ENCODE results near the gene RUBCN. TPM values are rescaled to one million over a fixed set of nuclear protein-coding genes. Genes with fewer than 3 reads are reported as not detected.

RUBCN gene
- total and polyA plus RNA-seq, 5 donors = 13.4 to 21.1 (median 18.9) TPM

DNA sequence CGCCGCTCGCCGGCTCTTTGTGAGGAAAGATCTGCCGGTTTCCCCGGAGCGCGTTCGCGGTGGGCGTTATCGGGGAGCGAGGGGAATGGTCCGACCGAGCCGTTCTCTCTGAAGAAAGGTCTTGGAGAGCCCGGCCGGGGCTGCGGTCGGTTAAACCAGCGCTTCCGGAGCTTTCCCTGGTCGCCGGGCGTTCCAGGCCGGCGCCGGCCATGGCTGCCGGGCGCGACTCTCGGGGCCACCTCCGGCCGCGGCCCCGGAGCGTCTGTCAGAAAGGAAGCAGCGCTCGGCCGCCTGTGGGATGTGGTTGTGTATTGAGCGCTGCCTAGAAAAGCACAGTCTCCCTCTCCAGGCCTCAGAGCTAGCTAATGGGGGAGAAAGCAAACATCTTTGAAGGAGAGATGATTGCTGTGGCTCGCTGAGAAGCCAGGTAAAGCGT, 13.7 kb upstream of the RUBCN start:
- DNase-seq = peak; percentile 70 to 91 (median 84)
- no peaks in the 10 kb centered on the region for H3K9me3 ChIP-seq (ENCODE audit: control insufficient read depth, low read length)
- peak overlapping the region; percentile 82 for H3K4me3 ChIP-seq (ENCODE audit: low read length)
- peak overlapping the region; percentile 95 for H3K27ac ChIP-seq (ENCODE audit: low read length)
- peak; percentile 77 to 82 for ATAC-seq
- H3K4me1 ChIP-seq (ENCODE audit: control insufficient read depth, insufficient read depth, low read length) = peaks cover 7% of the 10 kb centered on the region
- intact Hi-C loops (cut with DNase I) = no loop called here
- under 1% methylated on average over 43 of the region's 43 CpGs for WGBS
- H3K27me3 ChIP-seq (ENCODE audit: control insufficient read depth, insufficient read depth) = no peaks in the 10 kb centered on the region

DNA sequence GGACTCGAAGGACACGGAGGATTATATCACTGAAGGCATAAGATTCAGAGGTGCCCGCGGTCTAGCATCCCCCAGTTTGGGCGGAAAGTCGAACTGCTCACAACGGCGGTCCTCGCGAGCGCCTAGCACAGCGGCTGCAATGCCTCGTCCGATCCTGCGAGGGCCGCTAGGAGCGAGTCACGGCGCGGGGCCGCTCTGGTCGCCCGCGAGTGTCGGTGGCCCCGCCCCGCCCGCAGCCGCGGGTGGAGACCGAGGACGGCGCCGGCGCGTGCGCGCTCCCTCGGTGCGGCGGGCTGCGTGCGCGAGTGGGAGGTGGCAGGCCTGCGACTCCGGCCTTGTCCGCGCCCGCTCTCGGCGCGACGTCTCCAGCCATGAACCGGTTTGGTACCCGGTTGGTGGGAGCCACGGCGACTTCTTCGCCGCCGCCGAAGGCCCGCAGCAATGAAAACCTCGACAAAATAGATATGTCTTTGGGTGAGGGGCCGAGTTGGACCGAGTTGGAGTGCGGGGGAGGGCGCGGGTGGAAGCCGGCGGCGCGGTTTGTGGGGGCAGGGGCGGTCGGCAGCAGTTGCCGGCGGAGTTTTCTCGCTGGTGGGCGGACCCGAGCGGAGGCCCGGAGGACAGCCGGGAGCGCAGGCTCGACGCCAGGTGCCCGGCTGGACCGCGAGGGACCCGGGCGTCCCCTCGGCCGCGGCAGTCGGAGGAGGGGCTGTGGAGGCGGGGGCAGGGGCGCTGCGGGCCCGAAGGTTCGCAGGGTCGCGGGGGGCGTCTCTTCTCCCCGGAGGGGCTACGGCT, 13.1 kb upstream of the RUBCN start, which contains the start of gene FYTTD1:
FYTTD1 (plus strand) TSS at position 283 of the 795 bp plus-strand sequence; CDS start at position 372, 89 bp downstream.
- intact Hi-C loops (cut with DNase I) = no loop called here
- WGBS = under 1% methylated on average over 104 of the region's 104 CpGs

DNA sequence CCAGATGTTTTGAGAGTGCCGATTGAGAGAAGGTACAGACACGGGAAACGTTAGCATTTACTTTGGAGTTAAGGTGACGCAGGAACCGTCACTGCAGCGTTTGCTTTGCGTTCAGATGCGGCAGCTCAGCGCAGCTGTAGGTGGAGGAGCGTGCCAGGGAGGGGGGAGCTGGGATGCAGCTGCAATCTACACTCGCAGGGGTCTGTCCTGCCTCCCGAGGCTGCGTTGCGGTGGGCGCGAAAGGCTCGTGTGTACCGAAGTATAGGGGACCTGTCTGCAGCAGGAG, 12.6 kb upstream of the RUBCN start:
- peak overlapping the region; percentile 87 for H3K27ac ChIP-seq (ENCODE audit: low read length)
- no peaks in the 10 kb centered on the region for H3K9me3 ChIP-seq (ENCODE audit: control insufficient read depth, low read length)
- intact Hi-C loops (cut with DNase I) = no loop called here
- ATAC-seq (peak; percentile 27 to 47), DNase-seq (no peak)
- under 1% methylated on average over 18 of the region's 18 CpGs for WGBS
- H3K4me1 ChIP-seq (ENCODE audit: control insufficient read depth, insufficient read depth, low read length) = peaks cover 4% of the 10 kb centered on the region
- H3K4me3 ChIP-seq (ENCODE audit: low read length) = peak overlapping the region; percentile 82
- no peaks in the 10 kb centered on the region for H3K27me3 ChIP-seq (ENCODE audit: control insufficient read depth, insufficient read depth)

More for the DNA sequence above, 13.1 kb upstream of the RUBCN start, which contains the start of gene FYTTD1:
- Histone ChIP-seq H3K9me3 (ENCODE audit: control insufficient read depth, low read length) (no peaks in the 10 kb centered on the region), H3K27ac (ENCODE audit: low read length) (peak within 1 kb of the TSS; percentile 95), H3K4me1 (ENCODE audit: control insufficient read depth, insufficient read depth, low read length) (peaks cover 7% of the 10 kb centered on the region), H3K27me3 (ENCODE audit: control insufficient read depth, insufficient read depth) (no peaks in the 10 kb centered on the region), H3K4me3 (ENCODE audit: low read length) (peak within 1 kb of the TSS; percentile 82)
- ATAC-seq = peak; percentile 96
- peak; percentile 95 to 98 (median 97) for DNase-seq

DNA sequence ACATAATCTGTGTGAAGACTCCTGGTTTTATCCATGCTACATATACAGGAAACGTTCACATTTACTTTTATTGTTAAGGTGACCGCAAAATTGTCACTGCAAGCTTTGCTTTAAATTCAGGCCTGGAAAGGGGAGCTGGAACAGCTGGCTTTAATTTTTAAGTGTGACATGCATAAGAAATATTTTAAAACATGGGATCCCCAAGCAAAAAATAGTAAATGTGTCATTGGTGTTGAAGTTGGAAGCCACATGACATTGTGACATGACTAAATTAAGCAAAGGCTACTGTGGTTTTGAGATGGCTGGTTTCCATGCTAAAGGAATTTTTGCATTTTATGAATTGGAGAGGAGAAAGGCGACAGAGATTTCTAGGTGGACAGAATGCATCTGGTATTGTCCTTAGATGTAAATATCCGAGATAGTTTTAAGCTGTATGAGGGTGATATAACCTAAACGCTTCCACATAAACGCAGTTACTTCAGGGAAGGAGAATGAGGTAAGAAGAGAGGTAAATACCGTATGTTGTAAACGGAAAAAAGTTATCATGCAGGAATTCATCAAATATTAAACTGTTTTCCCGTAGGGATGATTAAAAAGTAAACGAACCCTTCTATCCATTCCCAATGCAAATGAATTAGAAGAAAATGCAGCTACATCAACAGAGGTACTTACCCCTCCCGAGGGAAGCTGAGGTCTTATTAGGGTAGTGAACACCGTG, 12.1 kb upstream of the RUBCN start:
- Histone ChIP-seq H3K27ac (ENCODE audit: low read length) (peak overlapping the region; percentile 87), H3K4me1 (ENCODE audit: control insufficient read depth, insufficient read depth, low read length) (peaks cover 4% of the 10 kb centered on the region), H3K4me3 (ENCODE audit: low read length) (peak overlapping the region; percentile 82), H3K27me3 (ENCODE audit: control insufficient read depth, insufficient read depth) (no peaks in the 10 kb centered on the region), H3K9me3 (ENCODE audit: control insufficient read depth, low read length) (no peaks in the 10 kb centered on the region)
- ATAC-seq = no peak
- WGBS = 26% methylated on average over 12 of the region's 12 CpGs
- DNase-seq = no peak
- intact Hi-C loops (cut with DNase I) = no loop called here

DNA sequence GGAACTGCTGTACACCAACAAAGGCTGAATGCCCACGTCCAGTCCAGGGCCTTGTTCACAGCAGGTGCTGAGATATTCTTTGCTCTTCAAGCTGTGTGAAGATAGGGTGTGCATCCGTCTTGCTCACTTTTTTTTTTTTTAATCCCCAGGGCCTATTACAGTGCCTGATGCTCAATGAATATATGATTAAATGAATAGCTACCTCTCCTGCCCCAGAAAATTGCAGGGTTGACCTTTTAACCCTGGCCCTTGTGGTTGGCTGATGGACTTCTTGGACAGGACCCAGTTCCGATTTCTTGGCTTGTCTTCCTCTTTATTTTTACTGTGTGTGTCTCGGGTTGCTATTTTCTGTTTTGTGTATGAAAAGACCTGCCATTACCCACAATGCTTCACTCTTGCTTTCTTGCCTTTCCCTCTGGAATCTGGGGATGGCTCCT, 10.1 kb upstream of the RUBCN start:
- intact Hi-C loops (cut with DNase I) = no loop called here
- 39% methylated on average over 4 of the region's 4 CpGs for WGBS

DNA sequence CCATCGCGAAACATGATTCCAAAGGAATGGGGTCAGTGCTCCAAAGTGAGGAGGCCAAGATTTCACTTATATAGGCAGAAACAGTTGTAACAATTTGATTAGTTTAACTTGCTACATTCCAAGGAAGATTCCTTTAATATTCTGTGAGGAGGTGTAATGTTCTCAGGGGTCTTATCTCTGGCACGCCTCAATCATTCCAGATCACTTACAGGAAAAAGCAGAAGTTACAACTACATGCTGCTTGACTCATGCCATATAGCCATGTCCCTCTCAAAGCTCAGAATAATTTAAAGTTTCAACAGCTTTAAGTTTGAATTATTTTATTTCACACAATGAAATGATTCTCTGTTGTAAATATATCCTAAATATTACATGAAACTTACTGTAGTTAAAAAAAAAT, 9.5 kb upstream of the RUBCN start:
- WGBS = 68% methylated on average over 3 of the region's 3 CpGs
- no peak overlapping the region for H3K4me3 ChIP-seq (ENCODE audit: low read length)
- H3K9me3 ChIP-seq (ENCODE audit: control insufficient read depth, low read length) = no peaks in the 10 kb centered on the region
- DNase-seq (no peak), ATAC-seq (no peak)
- no peak overlapping the region for H3K27ac ChIP-seq (ENCODE audit: low read length)
- intact Hi-C loops (cut with DNase I) = no loop called here
- no peaks in the 10 kb centered on the region for H3K27me3 ChIP-seq (ENCODE audit: control insufficient read depth, insufficient read depth)
- peaks cover 4% of the 10 kb centered on the region for H3K4me1 ChIP-seq (ENCODE audit: control insufficient read depth, insufficient read depth, low read length)

More for the DNA sequence above, 10.1 kb upstream of the RUBCN start:
- H3K4me1 ChIP-seq (ENCODE audit: control insufficient read depth, insufficient read depth, low read length) = peaks cover 4% of the 10 kb centered on the region
- ATAC-seq = no peak
- DNase-seq = peak in 1 of 3 donors; percentile 25
- no peaks in the 10 kb centered on the region for H3K9me3 ChIP-seq (ENCODE audit: control insufficient read depth, low read length)
- no peak overlapping the region for H3K4me3 ChIP-seq (ENCODE audit: low read length)
- no peaks in the 10 kb centered on the region for H3K27me3 ChIP-seq (ENCODE audit: control insufficient read depth, insufficient read depth)
- H3K27ac ChIP-seq (ENCODE audit: low read length) = peak overlapping the region; percentile 56

DNA sequence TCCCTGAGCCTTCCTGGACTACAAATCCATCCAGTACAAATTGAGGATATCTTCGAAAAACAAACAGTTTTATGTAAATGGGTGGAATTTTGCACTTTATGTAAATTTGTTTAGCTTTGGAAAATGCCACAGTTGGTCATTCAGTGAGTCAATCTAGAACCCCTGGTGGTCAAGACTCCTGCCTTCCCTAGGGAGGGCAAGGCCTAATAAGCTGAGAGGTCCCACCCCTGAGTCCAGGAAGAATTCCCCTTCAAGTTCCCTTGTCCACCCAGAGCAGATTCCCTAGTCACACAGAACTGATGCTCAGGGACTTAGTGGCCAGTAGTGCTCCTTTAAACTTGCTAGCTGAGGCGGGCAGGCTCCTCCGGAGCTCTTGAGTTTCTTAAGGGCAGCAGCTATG, 6.1 kb upstream of the RUBCN start:
- Histone ChIP-seq H3K27me3 (ENCODE audit: control insufficient read depth, insufficient read depth) (no peaks in the 10 kb centered on the region), H3K4me1 (ENCODE audit: control insufficient read depth, insufficient read depth, low read length) (peaks cover 4% of the 10 kb centered on the region), H3K9me3 (ENCODE audit: control insufficient read depth, low read length) (no peaks in the 10 kb centered on the region), H3K27ac (ENCODE audit: low read length) (no peak overlapping the region), H3K4me3 (ENCODE audit: low read length) (no peak overlapping the region)
- WGBS = 84% methylated on average over 3 of the region's 3 CpGs
- DNase-seq (no peak), ATAC-seq (no peak)
- intact Hi-C loops (cut with DNase I) = no loop called here

DNA sequence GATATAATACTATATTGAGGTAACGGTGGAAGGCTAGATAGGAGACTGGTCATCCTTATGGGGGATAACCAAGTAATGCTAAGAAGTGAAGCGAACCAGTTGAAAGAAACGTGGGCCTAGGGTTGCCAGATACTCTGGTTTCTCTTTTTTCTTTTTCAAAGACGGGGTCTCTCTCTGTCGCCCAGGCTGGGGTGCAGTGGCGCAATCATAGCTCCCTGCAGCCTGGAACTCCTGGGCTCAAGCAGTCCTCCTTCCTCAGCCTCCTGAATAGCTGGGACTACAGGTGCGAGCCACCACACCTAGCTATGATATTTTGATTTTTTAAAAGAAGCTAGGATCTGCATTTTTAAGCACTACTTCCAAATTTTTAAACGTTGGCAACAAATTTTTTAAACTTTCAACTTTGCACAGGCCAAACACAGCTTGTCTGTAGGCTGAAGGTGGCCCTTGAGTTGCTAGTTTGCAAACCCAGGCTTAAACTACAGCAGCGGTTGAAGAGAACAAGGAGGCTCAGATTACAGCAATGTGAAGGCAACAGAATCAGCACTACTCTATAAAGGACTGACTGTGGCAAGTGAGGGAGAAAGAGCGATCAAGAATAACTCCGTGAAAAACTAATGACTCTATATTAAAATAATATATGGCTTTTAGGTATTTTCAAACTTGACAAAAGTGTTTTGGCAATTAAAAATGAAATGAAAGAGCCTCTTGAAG, 1.2 kb upstream of the RUBCN start:
- DNase-seq (no peak), ATAC-seq (no peak)
- Histone ChIP-seq H3K4me1 (ENCODE audit: control insufficient read depth, insufficient read depth, low read length) (peaks cover 2% of the 10 kb centered on the region), H3K9me3 (ENCODE audit: control insufficient read depth, low read length) (no peaks in the 10 kb centered on the region), H3K4me3 (ENCODE audit: low read length) (no peak overlapping the region), H3K27me3 (ENCODE audit: control insufficient read depth, insufficient read depth) (no peaks in the 10 kb centered on the region), H3K27ac (ENCODE audit: low read length) (no peak overlapping the region)
- intact Hi-C loops (cut with DNase I) = no loop called here
- 67% methylated on average over 11 of the region's 11 CpGs for WGBS

DNA sequence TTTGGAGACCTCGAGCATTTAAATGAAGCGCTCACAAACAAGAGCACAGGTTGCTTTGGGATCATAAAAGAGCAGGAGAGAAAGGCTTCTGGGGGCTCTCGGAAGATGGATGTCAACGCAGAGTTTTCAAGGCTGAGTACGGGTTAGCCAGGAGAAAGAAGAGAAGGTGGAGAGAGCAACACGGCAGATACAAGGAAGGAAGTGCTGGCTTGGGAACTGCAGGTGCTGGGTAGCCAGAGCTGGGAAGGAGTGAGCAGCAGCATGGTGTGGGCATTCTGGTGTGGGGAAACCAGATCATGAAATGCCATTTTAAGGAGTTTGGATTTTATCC, 580 bp upstream of the RUBCN start:
- 0% methylated on average over 6 of the region's 6 CpGs for WGBS
- intact Hi-C loops (cut with DNase I) = no loop called here
- peak; percentile 2 to 5 for ATAC-seq

DNA sequence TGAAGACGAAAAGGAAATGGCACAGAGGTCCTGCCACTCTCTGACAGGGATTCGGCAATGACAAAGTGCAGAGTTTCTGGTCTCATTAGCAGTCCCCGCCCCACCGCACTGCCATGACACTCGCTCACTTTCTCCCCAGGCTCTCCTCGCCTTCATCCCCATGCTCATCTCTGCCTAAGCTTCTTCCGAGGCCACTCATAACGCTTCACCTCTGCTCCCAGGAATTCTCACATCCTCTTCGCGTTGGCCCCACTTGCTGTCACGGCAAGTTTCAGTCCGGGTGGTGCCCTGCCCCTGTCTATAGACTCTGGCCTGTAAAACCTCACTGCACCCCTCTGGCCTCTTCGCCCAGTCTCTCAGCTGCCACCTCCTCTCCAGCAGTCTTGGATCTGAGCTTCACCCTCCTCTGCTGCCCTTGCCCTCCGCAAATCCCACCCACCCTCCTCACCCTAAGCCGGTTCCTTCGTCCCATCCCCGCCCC, 654 bp downstream of the RUBCN start:
- Histone ChIP-seq H3K27ac (ENCODE audit: low read length) (peak overlapping the region; percentile 57), H3K4me1 (ENCODE audit: control insufficient read depth, insufficient read depth, low read length) (peaks cover 2% of the 10 kb centered on the region), H3K9me3 (ENCODE audit: control insufficient read depth, low read length) (no peaks in the 10 kb centered on the region), H3K27me3 (ENCODE audit: control insufficient read depth, insufficient read depth) (no peaks in the 10 kb centered on the region), H3K4me3 (ENCODE audit: low read length) (peak overlapping the region; percentile 85)
- DNase-seq (peak in 1 of 3 donors; percentile 22), ATAC-seq (peak; percentile 6 to 17)
- intact Hi-C loops (cut with DNase I) = no loop called here
- 1% methylated on average over 17 of the region's 17 CpGs for WGBS

More for the DNA sequence above, 580 bp upstream of the RUBCN start:
- peak overlapping the region; percentile 80 for H3K27ac ChIP-seq (ENCODE audit: low read length)
- H3K9me3 ChIP-seq (ENCODE audit: control insufficient read depth, low read length) = no peaks in the 10 kb centered on the region
- H3K4me1 ChIP-seq (ENCODE audit: control insufficient read depth, insufficient read depth, low read length) = peaks cover 2% of the 10 kb centered on the region
- no peaks in the 10 kb centered on the region for H3K27me3 ChIP-seq (ENCODE audit: control insufficient read depth, insufficient read depth)
- DNase-seq = no peak
- H3K4me3 ChIP-seq (ENCODE audit: low read length) = peak overlapping the region; percentile 80
